Measurements from ENCODE around the gene LNPEP.

The LNPEP gene

DNA sequence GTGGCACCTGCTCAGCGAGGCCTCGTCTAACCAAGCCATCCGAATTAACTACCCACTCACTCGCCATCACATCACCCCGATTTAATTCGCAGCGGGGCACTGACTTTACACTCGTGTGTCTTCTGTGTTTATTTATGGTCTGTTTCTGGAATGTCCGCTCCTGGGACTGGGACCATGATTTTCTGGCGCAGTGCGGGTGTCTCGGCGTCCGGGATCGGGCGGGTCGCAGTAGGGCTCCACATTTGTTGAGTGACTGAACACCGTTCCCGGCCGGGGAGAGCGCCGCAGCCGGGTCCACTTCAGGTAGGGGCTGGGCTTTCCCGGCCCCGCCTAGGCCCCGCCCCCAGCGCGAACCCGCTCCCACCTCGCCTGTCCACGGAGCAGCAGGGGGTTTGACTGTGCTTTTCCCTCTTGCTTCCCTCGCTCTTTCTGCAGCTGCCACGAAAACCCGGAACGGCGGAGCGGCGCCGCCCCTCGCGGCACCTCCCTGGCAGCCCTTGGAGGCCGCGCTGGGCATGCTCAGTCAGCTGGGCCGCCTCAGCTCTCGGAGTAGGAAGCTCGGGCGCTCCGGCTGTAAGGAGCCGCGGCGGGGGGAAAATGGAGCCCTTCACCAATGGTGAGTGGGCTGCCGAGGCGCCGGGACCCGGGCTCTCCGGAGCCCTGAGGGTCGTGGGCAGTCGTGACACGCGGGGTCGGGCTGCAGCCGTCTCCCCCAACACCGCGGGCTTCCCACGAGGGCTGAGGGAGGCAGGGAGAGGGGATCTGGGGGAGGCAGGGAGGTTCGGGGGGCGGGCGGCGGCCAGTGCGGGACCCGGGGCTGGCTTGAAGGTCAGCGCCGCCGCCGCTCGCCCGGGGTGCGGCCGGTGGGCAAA lies at the start of gene LNPEP:
Gene LNPEP, plus strand, starts transcription at position 522 of the 872 bp plus-strand sequence. Its CDS starts 76 bp downstream, at position 598.
- in situ Hi-C loops (cut with MboI; ENCODE audit: low sequenced_read_pairs) = no loop called here

DNA sequence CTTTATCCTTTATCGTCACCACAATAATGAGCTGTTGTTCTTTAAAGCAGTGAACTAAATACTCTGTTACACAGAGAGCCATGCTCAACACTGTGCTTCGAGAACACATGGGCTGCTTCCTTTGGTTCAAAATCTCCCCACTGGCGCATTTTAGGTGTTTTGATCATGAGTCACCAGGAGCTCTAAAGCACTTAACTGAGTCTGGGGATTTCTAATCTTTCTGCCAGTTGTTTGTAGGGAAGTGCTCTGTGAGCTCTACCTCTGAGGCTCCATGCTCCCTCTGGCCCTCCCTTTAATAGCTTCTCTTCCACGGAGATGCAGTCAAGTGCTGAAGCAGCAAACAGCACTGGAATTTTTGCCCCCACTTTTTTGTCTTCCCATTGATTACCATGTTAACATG lies 42.5 kb upstream of the LNPEP start:
- in situ Hi-C loops (cut with MboI; ENCODE audit: low sequenced_read_pairs) = no loop called here

DNA sequence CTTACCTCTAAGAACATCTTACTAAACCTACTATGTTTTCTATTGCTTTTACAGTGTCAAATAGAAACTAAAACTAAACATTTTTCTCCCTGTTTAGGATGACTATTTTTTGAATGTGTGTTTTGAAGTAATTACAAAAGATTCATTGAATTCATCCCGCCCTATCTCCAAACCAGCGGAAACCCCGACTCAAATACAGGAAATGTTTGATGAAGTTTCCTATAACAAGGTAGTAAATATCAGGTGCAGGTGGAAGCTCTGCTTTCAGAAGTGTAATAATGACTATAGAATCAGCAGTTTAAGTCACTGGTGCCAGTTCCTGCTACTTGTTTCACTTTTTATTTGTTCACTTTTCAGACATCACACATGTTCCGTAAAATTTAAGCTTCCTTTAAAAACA lies 39.6 kb upstream of the LNPEP start:
- in situ Hi-C loops (cut with MboI; ENCODE audit: low sequenced_read_pairs) = no loop called here

DNA sequence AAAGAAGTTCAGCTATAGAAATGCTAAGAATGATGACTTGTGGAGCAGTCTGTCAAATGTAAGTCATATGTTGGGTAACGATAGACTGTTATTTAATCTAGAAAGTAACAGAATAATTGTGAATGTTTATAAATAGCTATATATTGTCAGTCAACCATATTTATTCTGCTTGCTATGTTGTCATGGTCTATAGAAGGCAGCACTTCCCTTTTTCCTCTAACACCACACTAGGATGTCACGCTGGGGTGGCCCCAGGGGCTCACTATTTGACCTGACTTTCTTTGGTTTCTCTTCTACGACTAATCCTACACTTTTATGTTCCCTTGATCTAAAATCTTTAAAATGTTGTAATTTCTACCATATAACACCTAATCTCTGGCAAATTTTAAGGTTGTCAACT lies 39.1 kb upstream of the LNPEP start:
- in situ Hi-C loops (cut with MboI; ENCODE audit: low sequenced_read_pairs) = no loop called here

DNA sequence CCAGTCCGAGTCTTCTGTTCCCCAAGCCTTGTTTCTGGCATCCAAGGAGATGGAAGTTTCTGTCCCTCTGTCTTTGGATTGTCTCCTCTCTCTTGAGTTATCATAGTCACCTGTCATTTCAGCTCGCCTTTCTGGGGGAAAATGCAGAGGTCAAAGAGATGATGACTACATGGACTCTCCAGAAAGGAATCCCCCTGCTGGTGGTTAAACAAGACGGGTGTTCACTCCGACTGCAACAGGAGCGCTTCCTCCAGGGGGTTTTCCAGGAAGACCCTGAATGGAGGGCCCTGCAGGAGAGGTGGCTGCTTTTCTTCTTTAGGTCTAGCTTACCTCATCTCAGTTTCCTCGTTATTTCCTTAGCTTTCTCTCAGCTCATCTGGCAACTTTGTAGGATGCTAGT lies 34.5 kb upstream of the LNPEP start:
- in situ Hi-C loops (cut with MboI; ENCODE audit: low sequenced_read_pairs) = no loop called here

DNA sequence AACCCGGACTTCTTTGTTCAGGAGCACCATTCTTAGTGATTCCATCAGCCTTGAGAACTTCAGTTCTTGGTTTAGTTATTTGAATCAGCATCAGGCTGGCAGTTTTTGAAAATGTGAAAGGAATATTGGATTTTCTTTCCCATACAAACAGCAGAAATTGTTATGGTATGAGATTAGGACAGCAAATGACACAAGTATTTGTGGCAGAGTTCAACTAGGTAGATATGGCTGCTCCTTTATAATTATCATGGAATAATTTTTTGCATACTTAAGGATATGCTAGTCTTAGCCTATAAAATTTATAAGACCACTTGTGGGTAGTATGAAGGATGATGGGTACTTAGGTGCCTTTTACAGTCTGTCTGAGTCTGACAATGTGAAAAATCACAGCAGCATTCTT lies 34.0 kb upstream of the LNPEP start:
- in situ Hi-C loops (cut with MboI; ENCODE audit: low sequenced_read_pairs) = no loop called here

- in situ Hi-C loops (cut with MboI; ENCODE audit: low sequenced_read_pairs) = no loop called here
Measured at GRCh38 chr5:96902876-96903275, 33.0 kb upstream of the LNPEP start.

DNA sequence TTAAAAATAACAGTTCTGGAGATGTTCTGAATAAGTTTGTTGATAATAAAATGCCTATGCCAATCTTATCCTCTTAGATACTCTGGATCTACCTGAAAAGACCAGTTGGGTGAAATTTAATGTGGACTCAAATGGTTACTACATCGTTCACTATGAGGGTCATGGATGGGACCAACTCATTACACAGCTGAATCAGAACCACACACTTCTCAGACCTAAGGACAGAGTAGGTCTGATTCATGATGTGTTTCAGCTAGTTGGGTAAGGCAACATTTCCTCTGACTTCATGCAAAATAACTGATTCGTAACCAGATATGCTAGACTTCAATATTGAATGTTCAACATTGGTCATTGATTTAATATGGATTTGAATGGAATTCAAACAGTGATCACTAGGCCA lies 32.6 kb upstream of the LNPEP start:
- in situ Hi-C loops (cut with MboI; ENCODE audit: low sequenced_read_pairs) = no loop called here

DNA sequence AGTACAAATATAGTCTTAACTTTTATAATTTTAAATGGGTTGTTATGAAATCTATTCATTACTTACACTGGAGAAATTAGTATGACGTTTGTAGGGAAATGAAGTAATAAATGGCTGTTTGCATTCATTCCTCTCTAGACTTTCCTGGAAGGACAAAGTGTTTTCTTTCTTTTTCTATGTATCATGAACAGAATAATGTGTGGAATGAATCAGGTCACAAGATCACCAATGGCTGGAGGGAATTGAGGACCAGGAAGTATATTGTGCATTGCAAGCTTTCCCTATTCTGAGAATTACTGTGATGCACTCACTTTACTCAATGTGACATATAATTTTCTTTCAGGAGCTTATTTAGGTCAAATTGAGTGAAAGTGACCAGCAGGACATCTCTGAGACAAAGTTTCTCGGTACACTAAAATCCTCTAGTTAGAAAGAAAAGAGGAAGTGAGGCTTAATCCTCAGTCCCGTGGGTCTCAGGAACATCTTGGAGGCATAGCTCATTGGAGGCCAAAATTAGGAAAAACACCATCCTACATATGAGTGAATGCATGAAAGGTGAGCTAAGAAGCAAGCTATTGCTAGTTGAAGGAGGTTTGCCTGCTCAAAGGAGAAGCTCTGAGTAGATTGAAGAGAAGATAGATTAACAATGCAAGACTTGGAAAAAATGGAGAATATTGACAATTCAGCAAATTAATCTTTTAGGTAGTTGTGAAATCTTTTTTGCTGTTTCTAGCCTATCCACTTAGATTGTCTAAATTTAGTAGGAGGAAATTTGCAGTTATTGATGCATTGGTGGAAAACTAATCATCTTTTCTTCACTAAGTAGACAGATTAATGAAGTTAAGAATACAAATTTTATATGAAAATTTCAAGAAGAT lies 31.6 kb upstream of the LNPEP start:
- in situ Hi-C loops (cut with MboI; ENCODE audit: low sequenced_read_pairs) = no loop called here

DNA sequence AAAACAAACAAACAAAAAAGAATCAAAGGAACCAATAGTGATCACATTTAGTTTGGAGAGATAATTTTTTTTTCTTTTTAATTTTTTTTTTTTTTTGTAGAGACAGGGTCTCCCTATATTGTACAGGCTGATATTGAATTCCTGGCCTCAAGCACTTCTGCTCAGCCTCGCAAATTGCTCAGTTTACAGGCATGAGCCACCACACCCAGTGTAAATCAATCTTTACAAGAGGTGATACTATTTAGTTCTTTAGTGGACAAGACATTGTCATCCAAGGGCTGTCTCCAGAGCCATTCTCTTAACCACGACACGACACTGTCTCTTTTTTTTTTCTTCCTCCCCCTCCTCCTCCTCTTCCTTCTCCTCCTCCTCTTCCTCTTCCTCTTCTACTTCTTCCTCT lies 30.0 kb upstream of the LNPEP start:
- in situ Hi-C loops (cut with MboI; ENCODE audit: low sequenced_read_pairs) = no loop called here

DNA sequence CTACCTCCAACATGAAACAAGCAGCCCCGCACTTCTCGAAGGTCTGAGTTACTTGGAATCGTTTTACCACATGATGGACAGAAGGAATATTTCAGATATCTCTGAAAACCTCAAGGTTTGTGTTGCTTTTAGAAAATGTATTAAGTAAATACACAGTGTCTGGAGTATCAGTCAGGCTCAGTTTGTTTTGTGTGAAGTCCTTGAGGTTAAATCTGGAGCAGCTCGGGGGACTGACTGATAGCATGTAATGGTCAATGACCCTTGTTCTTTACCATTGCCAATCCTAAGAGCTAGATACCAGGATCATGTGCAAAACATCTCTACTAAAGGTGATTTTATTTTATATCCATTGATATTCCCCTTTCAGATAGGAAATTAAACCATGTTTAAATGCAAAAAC lies 26.9 kb upstream of the LNPEP start:
- in situ Hi-C loops (cut with MboI; ENCODE audit: low sequenced_read_pairs) = no loop called here

DNA sequence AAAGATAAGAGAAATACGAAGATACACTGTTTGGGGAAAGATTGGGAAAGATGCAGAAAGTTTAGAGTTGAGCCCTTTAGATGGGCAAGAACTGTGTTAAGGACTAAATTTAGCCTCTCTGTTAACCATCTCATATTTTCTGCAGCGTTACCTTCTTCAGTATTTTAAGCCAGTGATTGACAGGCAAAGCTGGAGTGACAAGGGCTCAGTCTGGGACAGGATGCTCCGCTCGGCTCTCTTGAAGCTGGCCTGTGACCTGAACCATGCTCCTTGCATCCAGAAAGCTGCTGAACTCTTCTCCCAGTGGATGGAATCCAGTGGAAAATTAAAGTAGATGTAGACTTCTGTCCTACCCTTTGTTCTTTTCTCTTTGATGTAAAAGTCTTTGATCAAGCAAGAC lies 26.4 kb upstream of the LNPEP start:
- in situ Hi-C loops (cut with MboI; ENCODE audit: low sequenced_read_pairs) = no loop called here

DNA sequence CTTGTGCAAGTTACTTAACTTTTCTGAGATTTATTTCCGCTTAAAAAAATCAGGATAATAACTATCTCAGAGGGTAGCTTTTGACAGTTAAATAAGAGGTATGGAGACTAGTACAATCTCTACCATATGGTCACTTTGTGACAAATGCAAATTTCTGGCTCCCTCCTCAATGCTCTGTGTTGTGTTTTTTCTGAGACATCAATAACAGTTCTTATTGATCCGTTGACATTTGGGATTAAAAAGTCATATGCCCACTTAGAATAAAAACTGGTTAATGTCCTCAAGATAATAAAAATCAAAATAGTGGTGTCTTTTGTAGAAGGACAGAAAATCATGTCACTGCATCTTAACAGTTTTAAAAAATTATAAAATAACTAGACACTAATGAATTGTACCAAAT lies 24.7 kb upstream of the LNPEP start:
- in situ Hi-C loops (cut with MboI; ENCODE audit: low sequenced_read_pairs) = no loop called here

DNA sequence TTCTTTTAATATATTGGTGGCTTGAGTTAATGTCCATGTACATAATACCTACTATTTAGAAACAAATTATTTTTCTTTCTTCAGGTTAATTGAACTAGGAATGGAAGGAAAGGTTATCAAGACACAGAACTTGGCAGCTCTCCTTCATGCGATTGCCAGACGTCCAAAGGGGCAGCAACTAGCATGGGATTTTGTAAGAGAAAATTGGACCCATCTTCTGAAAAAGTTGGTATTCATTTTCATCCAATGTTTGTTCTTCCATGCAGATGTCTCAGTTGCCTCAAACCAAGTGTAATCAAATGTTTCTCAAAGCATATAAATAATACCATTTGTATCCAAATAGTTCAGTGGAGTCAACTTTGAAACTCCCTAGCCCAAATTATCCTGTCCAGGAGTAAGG lies 22.6 kb upstream of the LNPEP start:
- in situ Hi-C loops (cut with MboI; ENCODE audit: low sequenced_read_pairs) = no loop called here

GRCh38 chr5:96919754-96920197 lies 16.1 kb upstream of the LNPEP start:
- in situ Hi-C loops (cut with MboI; ENCODE audit: low sequenced_read_pairs) = no loop called here

- in situ Hi-C loops (cut with MboI; ENCODE audit: low sequenced_read_pairs) = no loop called here
Measured at GRCh38 chr5:96920744-96921355, 15.0 kb upstream of the LNPEP start.

DNA sequence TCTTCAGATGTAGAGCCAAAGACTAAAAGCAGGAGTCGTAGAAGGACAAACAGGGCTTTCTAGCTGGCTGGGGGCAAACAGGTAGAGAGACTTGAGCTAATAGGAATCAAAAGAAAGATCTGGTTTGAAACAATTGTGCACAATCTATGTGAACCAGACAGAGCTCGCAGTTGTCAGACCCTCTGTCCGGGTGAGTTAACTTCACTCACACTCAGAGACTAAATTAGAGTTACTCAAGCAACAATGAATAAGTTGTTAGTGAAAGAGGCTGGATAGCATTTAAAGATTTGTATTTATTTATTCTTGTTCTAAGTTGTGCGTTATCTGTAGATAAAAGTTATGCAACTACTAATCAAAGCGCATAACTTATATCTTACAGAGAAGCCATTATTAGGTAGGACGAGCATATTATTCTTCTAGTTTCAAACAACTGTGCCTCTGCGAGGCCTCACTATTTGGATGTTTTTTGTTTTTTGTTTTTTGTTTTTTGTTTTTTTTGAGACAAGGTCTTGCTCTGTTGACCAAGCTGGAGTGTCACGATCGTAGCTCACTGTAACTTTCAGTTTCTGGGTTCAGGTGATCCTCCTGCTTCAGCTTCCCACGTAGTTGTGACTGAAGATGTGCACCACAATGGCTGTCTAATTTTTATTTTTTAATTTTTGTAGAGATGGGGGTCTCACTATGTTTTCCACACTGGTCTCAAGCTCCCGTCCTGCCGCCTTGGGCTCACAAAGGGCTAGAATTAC lies 13.2 kb upstream of the LNPEP start:
- in situ Hi-C loops (cut with MboI; ENCODE audit: low sequenced_read_pairs) = no loop called here

- in situ Hi-C loops (cut with MboI; ENCODE audit: low sequenced_read_pairs) = no loop called here
Measured at GRCh38 chr5:96924016-96924443, 11.8 kb upstream of the LNPEP start.

DNA sequence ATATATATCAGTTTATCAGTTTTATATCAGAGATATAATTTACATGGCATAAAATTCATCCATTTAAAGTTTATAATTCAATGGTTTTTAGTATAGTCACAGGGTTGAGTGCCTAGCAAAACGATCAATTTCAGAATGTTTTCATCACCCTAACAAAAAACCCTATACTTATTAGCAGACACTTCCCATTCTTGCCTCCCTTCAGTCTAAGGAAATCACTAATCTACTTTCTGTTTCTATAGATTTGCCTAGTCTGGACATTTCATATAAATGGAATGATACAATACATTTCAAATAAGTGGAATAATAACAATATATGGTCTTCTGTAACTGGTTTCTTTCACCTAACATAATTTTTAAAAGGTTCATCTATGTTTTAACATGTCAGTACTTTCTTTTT lies 9.6 kb upstream of the LNPEP start:
- in situ Hi-C loops (cut with MboI; ENCODE audit: low sequenced_read_pairs) = no loop called here

DNA sequence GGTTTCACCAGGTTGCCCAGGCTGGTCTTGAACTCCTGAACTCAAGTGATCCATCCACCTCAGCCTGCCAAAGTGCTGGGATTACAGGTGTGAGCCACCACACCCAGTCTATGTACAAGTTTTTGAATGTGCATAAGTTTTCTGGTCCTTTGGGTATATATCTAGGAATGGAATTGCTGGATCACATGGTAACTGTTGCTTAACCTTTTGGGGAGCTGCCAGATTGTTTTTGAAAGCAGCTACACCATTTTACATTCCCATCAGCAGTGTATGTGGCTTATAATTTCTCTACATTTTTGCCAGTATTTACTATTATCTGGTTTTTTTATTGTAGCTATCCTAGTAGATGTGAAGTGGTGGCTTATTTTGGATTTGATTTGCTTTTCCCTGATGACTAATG lies 8.9 kb upstream of the LNPEP start:
- in situ Hi-C loops (cut with MboI; ENCODE audit: low sequenced_read_pairs) = no loop called here

Data from hTERT RPE-1 (cell line).